Vagina (tissue), 2 donors: ENCODE data around the gene SELENOW. TPM values are rescaled to one million over a fixed set of nuclear protein-coding genes. Genes with fewer than 3 reads are reported as not detected.
"Not testable (repeated sequence)": the region's sequence is repeated elsewhere in the genome, so short reads cannot be mapped to it uniquely, and the experiment has no call there.

Experiments
- DNase-seq, 2 donors: peaks; one replicate each; pipeline ENCODE4 v3.0.0-alpha.2; 2017; ENCODE audit errors: extremely low spot score in 2 of 2
- H3K27ac ChIP-seq: fragments of 200-600 bp; sonication (generic); one replicate; pipeline ENCODE4 v1.5.1; 2019
- H3K27me3 ChIP-seq: fragments of 200-600 bp; sonication (generic); one replicate; pipeline ENCODE4 v1.5.1; 2019
- H3K36me3 ChIP-seq, 2 donors: fragments of 200-600 bp; sonication (generic); one replicate each; pipeline ENCODE4 v1.5.1; 2017 to 2019
- H3K4me1 ChIP-seq: fragments of 200-600 bp; sonication (generic); one replicate; pipeline ENCODE4 v1.5.1; 2019
- H3K4me3 ChIP-seq, 2 donors: fragments of 200-600 bp; sonication (generic); 1 replicate in 1 of 2; 2 replicates in 1 of 2; pipeline ENCODE4 v1.5.1; 2016 to 2019
- H3K9me3 ChIP-seq: fragments of 200-600 bp; sonication (generic); one replicate; pipeline ENCODE4 v1.5.1; 2019
- CTCF ChIP-seq, 3 experiments: fragments of 450-650 bp in 2 of 3; fragments of 200-600 bp in 1 of 3; sonication (generic) in 1 of 3; IDR thresholded peaks; one replicate each; pipeline ENCODE4 v1.5.1; 2017 to 2019; ENCODE audit warnings: antibody characterized with exemption in 3 of 3, mild to moderate bottlenecking in 2 of 3, moderate library complexity in 2 of 3
- POLR2A ChIP-seq, 2 donors: fragments of 450-650 bp; IDR thresholded peaks; one replicate each; pipeline ENCODE4 v1.6.1; 2017; ENCODE audit warnings: antibody characterized with exemption in 2 of 2, mild to moderate bottlenecking in 2 of 2, moderate library complexity in 2 of 2
- POLR2AphosphoS5 ChIP-seq, 2 donors: sonication (generic); formaldehyde crosslinking; IDR thresholded peaks; one replicate each; pipeline ENCODE4 v1.9.0; 2017; ENCODE audit warnings: antibody characterized with exemption in 2 of 2, mild to moderate bottlenecking in 2 of 2, low read depth in 1 of 2; ENCODE audit not compliant: insufficient read depth in 1 of 2
- intact Hi-C: fragments of 100-400 bp; cut with DNase I; formaldehyde crosslinking; loops from one replicate; pipeline ENCODE4 v1.15.1; 2023
- total RNA-seq: library from RNA; depleted of rRNA; stranded (reverse); fragments of >200 nt; gene quantifications from one replicate; pipeline ENCODE4 v1.2.3, GENCODE V29; 2016

The SELENOW gene
- total RNA-seq, 1 donor from 2014 or later, result 442 TPM

GRCh38 chr19:47801270-47801669 lies 22.8 kb downstream of the SELENOW start:
- Histone ChIP-seq H3K27ac (no peak overlapping the region), H3K27me3 (no peaks in the 10 kb centered on the region), H3K4me3 (no peak overlapping the region), H3K4me1 (no peaks in the 10 kb centered on the region), H3K9me3 (no peaks in the 10 kb centered on the region), H3K36me3 (no peaks in the 10 kb centered on the region)
- TF ChIP-seq POLR2AphosphoS5 (IDR thresholded peaks at IDR 0.05; ENCODE audit: insufficient read depth in 1 of 2, low read depth in 1 of 2) (no peak), POLR2A (IDR thresholded peaks at IDR 0.05) (no peak), CTCF (IDR thresholded peaks at IDR 0.05) (no peak)
- no peak for DNase-seq
- intact Hi-C loops, result no loop called here

GRCh38 chr19:47802521-47803043 lies 24.1 kb downstream of the SELENOW start:
- intact Hi-C loops, result no loop called here
- TF ChIP-seq POLR2AphosphoS5 (IDR thresholded peaks at IDR 0.05; ENCODE audit: insufficient read depth in 1 of 2, low read depth in 1 of 2), result no peak
- no peak for TF ChIP-seq POLR2A (IDR thresholded peaks at IDR 0.05)
- TF ChIP-seq CTCF (IDR thresholded peaks at IDR 0.05), result no peak

GRCh38 chr19:47803148-47803547 lies 24.6 kb downstream of the SELENOW start:
- intact Hi-C loops, H3K27ac ChIP-seq, H3K4me3 ChIP-seq, H3K4me1 ChIP-seq, DNase-seq, H3K27me3 ChIP-seq, H3K36me3 ChIP-seq, H3K9me3 ChIP-seq: not testable (repeated sequence)

More at GRCh38 chr19:47802521-47803043, 24.1 kb downstream of the SELENOW start:
- Histone ChIP-seq H3K36me3 (no peaks in the 10 kb centered on the region), H3K9me3 (no peaks in the 10 kb centered on the region), H3K4me1 (no peaks in the 10 kb centered on the region), H3K4me3 (no peak overlapping the region), H3K27ac (no peak overlapping the region), H3K27me3 (no peaks in the 10 kb centered on the region)
- no peak for DNase-seq

- DNase-seq, H3K27ac ChIP-seq, intact Hi-C loops, H3K4me1 ChIP-seq, H3K4me3 ChIP-seq, H3K9me3 ChIP-seq, H3K27me3 ChIP-seq, H3K36me3 ChIP-seq: not testable (repeated sequence)
Measured at GRCh38 chr19:47803671-47804070, 25.2 kb downstream of the SELENOW start.

GRCh38 chr19:47804451-47804850 lies 25.9 kb downstream of the SELENOW start, which contains the start of gene TPRX1:
TPRX1 (minus strand) TSS chr19:47804551; CDS start chr19:47804539, 12 bp downstream.
- H3K4me1 ChIP-seq, H3K27ac ChIP-seq, intact Hi-C loops, H3K4me3 ChIP-seq, H3K27me3 ChIP-seq, DNase-seq, H3K36me3 ChIP-seq, H3K9me3 ChIP-seq: not testable (repeated sequence)

GRCh38 chr19:47805313-47805712 lies 26.8 kb downstream of the SELENOW start:
- intact Hi-C loops, result no loop called here
- no peak for TF ChIP-seq CTCF (IDR thresholded peaks at IDR 0.05)
- TF ChIP-seq POLR2AphosphoS5 (IDR thresholded peaks at IDR 0.05; ENCODE audit: insufficient read depth in 1 of 2, low read depth in 1 of 2), result no peak
- no peak for TF ChIP-seq POLR2A (IDR thresholded peaks at IDR 0.05)

GRCh38 chr19:47806435-47806834 lies 27.9 kb downstream of the SELENOW start:
- DNase-seq, result no peak
- H3K4me3 ChIP-seq, result no peak overlapping the region
- no peaks in the 10 kb centered on the region for H3K36me3 ChIP-seq

More at GRCh38 chr19:47805313-47805712, 26.8 kb downstream of the SELENOW start:
- no peak for DNase-seq
- H3K27ac ChIP-seq, result no peak overlapping the region
- H3K4me3 ChIP-seq, result no peak overlapping the region
- no peaks in the 10 kb centered on the region for H3K4me1 ChIP-seq
- H3K27me3 ChIP-seq, result no peaks in the 10 kb centered on the region
- no peaks in the 10 kb centered on the region for H3K36me3 ChIP-seq
- no peaks in the 10 kb centered on the region for H3K9me3 ChIP-seq

More at GRCh38 chr19:47806435-47806834, 27.9 kb downstream of the SELENOW start:
- Histone ChIP-seq H3K27me3 (no peaks in the 10 kb centered on the region), H3K27ac (no peak overlapping the region), H3K9me3 (no peaks in the 10 kb centered on the region), H3K4me1 (no peaks in the 10 kb centered on the region)
- intact Hi-C loops, result no loop called here
- TF ChIP-seq POLR2A (IDR thresholded peaks at IDR 0.05) (no peak), POLR2AphosphoS5 (IDR thresholded peaks at IDR 0.05; ENCODE audit: insufficient read depth in 1 of 2, low read depth in 1 of 2) (no peak), CTCF (IDR thresholded peaks at IDR 0.05) (no peak)
